Nephron (organoid): ENCODE measurements around the gene TMEM178A.

Source experiments
- H3K27ac Mint-ChIP-seq, 3 experiments: 2 replicates each; pipeline ENCODE4 v1.8.0; 2020; ENCODE audit warnings: mixed read lengths in 3 of 3, mild to moderate bottlenecking in 2 of 3, moderate library complexity in 1 of 3
- H3K27me3 Mint-ChIP-seq: 2 replicates; pipeline ENCODE4 v1.8.0; 2021; ENCODE audit warnings: low read depth, mild to moderate bottlenecking, moderate library complexity, mixed read lengths
- H3K36me3 Mint-ChIP-seq: 2 replicates; pipeline ENCODE4 v1.8.0; 2020; ENCODE audit warnings: low read depth, mixed read lengths
- H3K4me1 Mint-ChIP-seq: 2 replicates; pipeline ENCODE4 v1.8.0; 2020; ENCODE audit warnings: mixed read lengths
- H3K4me3 Mint-ChIP-seq, 3 experiments: 2 replicates each; pipeline ENCODE4 v1.8.0; 2020; ENCODE audit warnings: mild to moderate bottlenecking in 3 of 3, mixed read lengths in 3 of 3, moderate library complexity in 2 of 3
- H3K9me3 Mint-ChIP-seq: 2 replicates; pipeline ENCODE4 v1.8.0; 2020; ENCODE audit warnings: mixed read lengths
- CTCF ChIP-seq, 3 experiments: fragments of 200-600 bp; sonication (generic); IDR thresholded peaks; one replicate each; pipeline ENCODE4 v1.5.0; 2021; ENCODE audit warnings: antibody characterized with exemption in 3 of 3; ENCODE audit not compliant: unreplicated experiment in 3 of 3

The TMEM178A gene

GRCh38 chr2:39683022-39683699 lies 17.4 kb downstream of the TMEM178A start:
- no peak for TF ChIP-seq CTCF (IDR thresholded peaks at IDR 0.05; ENCODE audit: unreplicated experiment in 3 of 3)
- Mint-ChIP-seq H3K9me3 (peaks cover 2% of the 10 kb centered on the region), H3K27me3 (no peaks in the 10 kb centered on the region), H3K36me3 (peaks cover 7% of the 10 kb centered on the region), H3K4me1 (no peaks in the 10 kb centered on the region), H3K27ac (peak overlapping the region in 1 of 3 experiments; percentile 20), H3K4me3 (no peak overlapping the region)

GRCh38 chr2:39684464-39684863 lies 18.7 kb downstream of the TMEM178A start:
- H3K27ac Mint-ChIP-seq: no peak overlapping the region
- no peaks in the 10 kb centered on the region for H3K27me3 Mint-ChIP-seq
- no peaks in the 10 kb centered on the region for H3K9me3 Mint-ChIP-seq
- TF ChIP-seq CTCF (IDR thresholded peaks at IDR 0.05; ENCODE audit: unreplicated experiment in 3 of 3): no peak
- H3K4me3 Mint-ChIP-seq: no peak overlapping the region
- no peaks in the 10 kb centered on the region for H3K4me1 Mint-ChIP-seq
- H3K36me3 Mint-ChIP-seq: no peaks in the 10 kb centered on the region

- H3K9me3 Mint-ChIP-seq: no peaks in the 10 kb centered on the region
- no peaks in the 10 kb centered on the region for H3K27me3 Mint-ChIP-seq
Observed at GRCh38 chr2:39685126-39685525, 19.4 kb downstream of the TMEM178A start.

GRCh38 chr2:39686456-39686855 lies 20.7 kb downstream of the TMEM178A start:
- H3K27me3 Mint-ChIP-seq: no peaks in the 10 kb centered on the region
- no peaks in the 10 kb centered on the region for H3K4me1 Mint-ChIP-seq
- no peak overlapping the region for H3K4me3 Mint-ChIP-seq
- H3K36me3 Mint-ChIP-seq: peaks cover 5% of the 10 kb centered on the region
- peaks cover 7% of the 10 kb centered on the region for H3K9me3 Mint-ChIP-seq
- no peak overlapping the region for H3K27ac Mint-ChIP-seq
- TF ChIP-seq CTCF (IDR thresholded peaks at IDR 0.05; ENCODE audit: unreplicated experiment in 3 of 3): no peak

More at GRCh38 chr2:39685126-39685525, 19.4 kb downstream of the TMEM178A start:
- no peak overlapping the region for H3K4me3 Mint-ChIP-seq
- no peak for TF ChIP-seq CTCF (IDR thresholded peaks at IDR 0.05; ENCODE audit: unreplicated experiment in 3 of 3)
- H3K36me3 Mint-ChIP-seq: no peaks in the 10 kb centered on the region
- no peaks in the 10 kb centered on the region for H3K4me1 Mint-ChIP-seq
- H3K27ac Mint-ChIP-seq: no peak overlapping the region

- Mint-ChIP-seq H3K36me3 (peaks cover 5% of the 10 kb centered on the region), H3K27ac (no peak overlapping the region), H3K4me1 (no peaks in the 10 kb centered on the region), H3K9me3 (peaks cover 12% of the 10 kb centered on the region), H3K4me3 (no peak overlapping the region), H3K27me3 (no peaks in the 10 kb centered on the region)
- TF ChIP-seq CTCF (IDR thresholded peaks at IDR 0.05; ENCODE audit: unreplicated experiment in 3 of 3): no peak
Observed at GRCh38 chr2:39688181-39688580, 22.5 kb downstream of the TMEM178A start.

- Mint-ChIP-seq H3K36me3 (peaks cover 5% of the 10 kb centered on the region), H3K9me3 (peaks cover 12% of the 10 kb centered on the region)
- no peak for TF ChIP-seq CTCF (IDR thresholded peaks at IDR 0.05; ENCODE audit: unreplicated experiment in 3 of 3)
Observed at GRCh38 chr2:39689272-39689841, 23.6 kb downstream of the TMEM178A start.

More at GRCh38 chr2:39689272-39689841, 23.6 kb downstream of the TMEM178A start:
- Mint-ChIP-seq H3K27me3 (no peaks in the 10 kb centered on the region), H3K27ac (no peak overlapping the region), H3K4me3 (no peak overlapping the region), H3K4me1 (no peaks in the 10 kb centered on the region)
